ENCODE data around the gene CIART.
"Not testable (repeated sequence)": the region's sequence is repeated elsewhere in the genome, so short reads cannot be mapped to it uniquely, and the experiment has no call there.

CIART gene, protein sequence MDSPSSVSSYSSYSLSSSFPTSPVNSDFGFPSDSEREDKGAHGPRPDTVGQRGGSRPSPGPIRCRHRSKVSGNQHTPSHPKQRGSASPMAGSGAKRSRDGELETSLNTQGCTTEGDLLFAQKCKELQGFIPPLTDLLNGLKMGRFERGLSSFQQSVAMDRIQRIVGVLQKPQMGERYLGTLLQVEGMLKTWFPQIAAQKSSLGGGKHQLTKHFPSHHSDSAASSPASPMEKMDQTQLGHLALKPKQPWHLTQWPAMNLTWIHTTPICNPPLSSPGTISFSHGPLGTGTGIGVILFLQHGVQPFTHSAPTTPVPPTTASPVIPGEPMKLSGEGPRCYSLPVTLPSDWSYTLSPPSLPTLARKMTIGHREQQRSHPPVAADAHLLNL

GRCh38 chr1:150281758-150282557, at the start of gene CIART:
Gene CIART, plus strand, starts transcription at chr1:150282554. Its CDS starts 714 bp downstream, at chr1:150283268.
- peak; percentile 91 to 97 for DNase-seq

DNA sequence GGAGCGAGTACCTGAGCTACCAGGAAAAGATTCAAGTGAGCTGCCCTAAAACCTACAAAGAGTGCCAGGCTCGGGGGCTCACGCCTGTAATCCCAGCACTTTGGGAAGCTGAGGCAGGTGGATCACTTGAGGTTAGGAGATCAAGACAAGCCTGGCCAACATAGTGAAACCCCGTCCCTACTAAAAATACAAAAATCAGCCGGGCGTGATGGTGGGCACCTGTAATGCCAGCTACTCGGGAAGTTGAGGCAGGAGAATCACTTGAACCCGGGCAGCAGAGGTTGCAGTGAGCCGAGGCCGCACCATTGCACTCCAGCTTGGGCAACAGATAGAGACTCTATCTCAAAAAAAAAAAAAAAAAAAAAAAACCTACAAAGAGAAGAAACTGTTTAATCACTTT, 49.4 kb upstream of the CIART start:
- DNase-seq: not testable (repeated sequence)

GRCh38 chr1:150233359-150234308, 48.7 kb upstream of the CIART start:
- no peak for DNase-seq

- no peak for DNase-seq
Observed at GRCh38 chr1:150234309-150234565, 48.1 kb upstream of the CIART start.

GRCh38 chr1:150234566-150235293, 47.6 kb upstream of the CIART start:
- DNase-seq: peak in 1 of 2 experiments; percentile 66

GRCh38 chr1:150235294-150235851, 47.0 kb upstream of the CIART start:
- DNase-seq: no peak

- peak; percentile 91 to 99 for DNase-seq
Observed at GRCh38 chr1:150235852-150236613, 46.3 kb upstream of the CIART start, which contains the start of gene ANP32E. Gene ANP32E, minus strand, starts transcription at chr1:150236112. Its CDS starts 326 bp downstream, at chr1:150235786.

- no peak for DNase-seq
Observed at GRCh38 chr1:150236614-150237100, 45.7 kb upstream of the CIART start.

- DNase-seq: not testable (repeated sequence)
Observed at GRCh38 chr1:150237176-150237575, 45.2 kb upstream of the CIART start.

- DNase-seq: no peak
Observed at GRCh38 chr1:150237746-150238145, 44.6 kb upstream of the CIART start.

DNA sequence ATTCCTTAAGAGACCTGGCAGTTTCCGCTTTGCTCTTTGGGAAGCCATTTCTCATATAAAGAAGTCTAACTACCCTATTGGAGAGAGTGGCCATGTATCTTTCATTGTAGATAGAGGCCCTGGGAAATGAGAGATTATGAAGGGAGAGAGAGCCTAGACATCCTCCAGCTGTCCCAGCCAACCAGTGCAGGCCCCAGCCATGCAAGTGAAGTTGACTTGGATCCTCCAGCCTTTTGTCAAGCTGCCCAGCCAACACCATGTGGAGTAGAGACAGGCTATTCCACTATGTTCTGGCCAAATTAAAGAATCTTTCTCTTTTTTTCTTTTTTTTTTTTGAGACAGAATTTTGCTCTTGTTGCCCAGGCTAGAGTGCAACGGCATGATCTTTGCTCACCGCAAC, 39.4 kb upstream of the CIART start:
- DNase-seq: no peak

GRCh38 chr1:150249936-150250335, 32.4 kb upstream of the CIART start:
- no peak for DNase-seq

DNA sequence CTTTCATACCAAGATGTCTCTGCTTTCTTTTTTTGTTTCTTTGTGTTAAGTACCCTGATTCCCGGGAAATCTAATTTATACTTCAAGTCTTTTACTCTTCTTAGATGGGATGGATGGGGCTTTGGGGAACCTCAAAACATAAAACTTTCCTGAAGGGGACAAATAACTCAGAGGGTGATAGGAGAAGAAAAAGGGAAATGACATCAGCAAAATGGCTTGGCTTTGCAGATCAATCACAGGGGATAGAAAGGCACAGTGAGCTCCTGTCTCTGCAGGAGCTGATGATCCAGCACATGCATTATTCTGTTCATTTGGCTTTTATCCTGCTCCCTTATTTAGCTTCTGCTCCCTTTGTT, 26.2 kb upstream of the CIART start:
- DNase-seq: no peak

DNA sequence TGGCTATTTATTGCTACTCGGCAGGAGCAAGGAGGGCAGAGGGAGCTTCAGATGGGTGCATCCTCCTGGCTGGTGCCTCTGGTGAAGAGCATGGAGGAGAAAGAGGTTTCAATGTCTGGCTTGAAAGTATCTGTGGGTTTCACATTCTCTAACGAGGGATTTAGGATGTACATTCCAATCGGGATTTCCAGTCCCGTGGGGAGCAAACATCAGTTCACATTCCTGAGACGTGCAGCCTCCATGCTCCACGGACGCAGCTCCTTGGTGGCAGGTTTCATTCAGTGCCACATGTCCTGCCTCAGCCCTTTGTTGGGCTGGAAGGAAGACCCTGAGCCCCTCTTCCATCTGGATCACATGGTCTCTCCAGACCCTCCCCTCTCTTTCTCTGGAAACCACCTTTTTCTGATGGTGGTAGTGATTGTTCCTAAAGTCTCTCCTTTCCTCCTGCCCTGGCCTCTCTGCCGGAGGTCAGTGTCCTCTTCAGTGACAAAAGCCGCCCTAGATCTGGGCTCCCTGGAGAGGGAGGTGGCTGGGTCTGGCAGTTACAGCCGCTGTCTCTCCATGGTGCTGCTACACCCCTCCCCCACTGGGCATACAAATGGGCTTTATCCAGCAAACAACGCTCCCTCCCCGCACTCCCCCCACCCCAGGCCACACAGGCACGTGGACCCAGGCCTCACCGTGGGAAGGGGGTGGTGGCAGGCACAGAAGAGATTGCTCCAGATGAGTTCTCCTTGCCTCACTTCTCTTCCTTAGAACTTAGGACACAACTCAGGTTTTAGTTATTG, 25.6 kb upstream of the CIART start:
- DNase-seq: no peak

- DNase-seq: no peak
Observed at GRCh38 chr1:150257624-150258585, 24.4 kb upstream of the CIART start, which contains the start of gene CA14. Gene CA14, plus strand, starts transcription at chr1:150257774. Its CDS starts 355 bp downstream, at chr1:150258129.

GRCh38 chr1:150259217-150259616, 23.1 kb upstream of the CIART start:
- no peak for DNase-seq

GRCh38 chr1:150259758-150260669, 22.3 kb upstream of the CIART start:
- no peak for DNase-seq

DNA sequence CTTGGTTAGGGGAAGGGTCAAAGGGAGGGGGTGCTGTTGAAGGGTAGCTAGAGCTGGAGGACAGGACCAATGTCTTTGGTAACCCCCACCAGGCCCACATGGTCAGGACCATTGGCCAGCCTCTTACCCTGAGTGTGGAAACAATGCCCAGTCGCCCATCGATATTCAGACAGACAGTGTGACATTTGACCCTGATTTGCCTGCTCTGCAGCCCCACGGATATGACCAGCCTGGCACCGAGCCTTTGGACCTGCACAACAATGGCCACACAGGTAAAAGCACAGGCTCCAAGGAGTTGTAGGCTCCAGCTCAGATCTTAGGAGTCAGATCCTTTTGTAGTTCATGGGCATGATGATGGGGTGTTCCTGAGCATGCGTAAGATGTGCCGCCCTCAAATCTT, 21.0 kb upstream of the CIART start:
- no peak for DNase-seq

All from cerebellar nuclear complex (tissue), 1 donor.